ENCODE data around the gene TSSK1B.
A peak's percentile ranks its signal among the peaks of the same experiment; 100 is the strongest.

Gene TSSK1B

GRCh38 chr5:113397046-113397445, 37.7 kb downstream of the TSSK1B start:
- no peak overlapping the region for H3K4me3 Mint-ChIP-seq
- TF ChIP-seq, protein P1, sequence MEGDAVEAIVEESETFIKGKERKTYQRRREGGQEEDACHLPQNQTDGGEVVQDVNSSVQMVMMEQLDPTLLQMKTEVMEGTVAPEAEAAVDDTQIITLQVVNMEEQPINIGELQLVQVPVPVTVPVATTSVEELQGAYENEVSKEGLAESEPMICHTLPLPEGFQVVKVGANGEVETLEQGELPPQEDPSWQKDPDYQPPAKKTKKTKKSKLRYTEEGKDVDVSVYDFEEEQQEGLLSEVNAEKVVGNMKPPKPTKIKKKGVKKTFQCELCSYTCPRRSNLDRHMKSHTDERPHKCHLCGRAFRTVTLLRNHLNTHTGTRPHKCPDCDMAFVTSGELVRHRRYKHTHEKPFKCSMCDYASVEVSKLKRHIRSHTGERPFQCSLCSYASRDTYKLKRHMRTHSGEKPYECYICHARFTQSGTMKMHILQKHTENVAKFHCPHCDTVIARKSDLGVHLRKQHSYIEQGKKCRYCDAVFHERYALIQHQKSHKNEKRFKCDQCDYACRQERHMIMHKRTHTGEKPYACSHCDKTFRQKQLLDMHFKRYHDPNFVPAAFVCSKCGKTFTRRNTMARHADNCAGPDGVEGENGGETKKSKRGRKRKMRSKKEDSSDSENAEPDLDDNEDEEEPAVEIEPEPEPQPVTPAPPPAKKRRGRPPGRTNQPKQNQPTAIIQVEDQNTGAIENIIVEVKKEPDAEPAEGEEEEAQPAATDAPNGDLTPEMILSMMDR (IDR thresholded peaks at IDR 0.05; ENCODE audit: unreplicated experiment in 3 of 3): no peak
- H3K27ac Mint-ChIP-seq: peak overlapping the region in 2 of 3 experiments; percentile 59 to 70
- no peaks in the 10 kb centered on the region for H3K9me3 Mint-ChIP-seq
- no peaks in the 10 kb centered on the region for H3K36me3 Mint-ChIP-seq (ENCODE audit: low read depth)
- no peaks in the 10 kb centered on the region for H3K27me3 Mint-ChIP-seq (ENCODE audit: low read depth)
- H3K4me1 Mint-ChIP-seq: peaks cover 12% of the 10 kb centered on the region

DNA sequence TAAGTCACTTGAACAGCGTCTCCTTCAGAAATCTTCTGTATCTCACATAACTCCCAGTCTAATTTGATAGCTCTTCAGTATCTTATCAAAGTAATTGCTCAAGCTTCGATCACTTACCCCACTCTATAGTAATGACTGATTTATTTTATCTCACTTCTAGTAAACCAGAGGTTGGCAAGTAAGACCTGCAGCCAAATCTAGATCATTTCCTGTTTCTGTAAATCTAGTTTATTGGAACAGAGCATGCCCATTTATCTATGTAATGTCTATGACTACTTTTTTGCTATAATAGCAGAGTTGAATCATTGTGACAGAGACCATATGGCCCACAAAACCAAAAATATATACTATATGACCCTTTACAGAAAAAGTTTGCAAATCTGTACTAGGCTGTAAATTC, 40.1 kb downstream of the TSSK1B start:
- H3K4me1 Mint-ChIP-seq: peaks cover 12% of the 10 kb centered on the region
- peak overlapping the region; percentile 82 to 92 (median 84) for H3K27ac Mint-ChIP-seq
- H3K27me3 Mint-ChIP-seq (ENCODE audit: low read depth): no peaks in the 10 kb centered on the region
- H3K4me3 Mint-ChIP-seq: no peak overlapping the region
- no peaks in the 10 kb centered on the region for H3K9me3 Mint-ChIP-seq
- no peaks in the 10 kb centered on the region for H3K36me3 Mint-ChIP-seq (ENCODE audit: low read depth)
- TF ChIP-seq, protein P1 (IDR thresholded peaks at IDR 0.05; ENCODE audit: unreplicated experiment in 3 of 3): no peak

GRCh38 chr5:113390224-113390623, 44.6 kb downstream of the TSSK1B start:
- H3K4me1 Mint-ChIP-seq: peaks cover 16% of the 10 kb centered on the region
- no peaks in the 10 kb centered on the region for H3K9me3 Mint-ChIP-seq
- no peaks in the 10 kb centered on the region for H3K36me3 Mint-ChIP-seq (ENCODE audit: low read depth)
- no peak overlapping the region for H3K27ac Mint-ChIP-seq
- no peak overlapping the region for H3K4me3 Mint-ChIP-seq
- no peaks in the 10 kb centered on the region for H3K27me3 Mint-ChIP-seq (ENCODE audit: low read depth)
- TF ChIP-seq, protein P1 (IDR thresholded peaks at IDR 0.05; ENCODE audit: unreplicated experiment in 3 of 3): no peak

DNA sequence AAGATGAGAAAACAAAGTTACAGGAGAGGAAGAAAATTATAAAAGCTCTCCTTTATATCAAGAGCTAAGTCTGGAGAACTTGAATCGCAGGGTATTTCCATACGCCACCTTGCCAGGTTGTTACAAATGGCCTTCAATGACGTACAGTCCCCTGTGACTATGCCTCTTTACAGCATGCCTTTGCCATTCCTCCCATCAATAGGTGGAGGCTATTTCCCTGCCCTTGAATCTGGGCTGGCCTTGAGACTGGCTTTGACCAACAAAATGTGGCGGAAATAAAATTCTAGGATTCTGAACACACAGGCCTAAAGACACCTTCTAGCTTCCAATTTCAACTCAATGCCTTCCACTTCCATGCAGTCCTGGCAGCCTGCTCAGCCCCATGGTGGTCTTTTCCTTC, 45.7 kb downstream of the TSSK1B start:
- Mint-ChIP-seq H3K27me3 (ENCODE audit: low read depth) (no peaks in the 10 kb centered on the region), H3K27ac (peak overlapping the region in 1 of 3 experiments; percentile 72), H3K36me3 (ENCODE audit: low read depth) (no peaks in the 10 kb centered on the region), H3K4me3 (no peak overlapping the region), H3K9me3 (no peaks in the 10 kb centered on the region), H3K4me1 (peaks cover 9% of the 10 kb centered on the region)
- TF ChIP-seq, protein P1 (IDR thresholded peaks at IDR 0.05; ENCODE audit: unreplicated experiment in 3 of 3): no peak

- TF ChIP-seq, protein P1 (IDR thresholded peaks at IDR 0.05; ENCODE audit: unreplicated experiment in 3 of 3): no peak
- H3K9me3 Mint-ChIP-seq: no peaks in the 10 kb centered on the region
- H3K27ac Mint-ChIP-seq: no peak overlapping the region
- no peak overlapping the region for H3K4me3 Mint-ChIP-seq
- no peaks in the 10 kb centered on the region for H3K36me3 Mint-ChIP-seq (ENCODE audit: low read depth)
- H3K27me3 Mint-ChIP-seq (ENCODE audit: low read depth): no peaks in the 10 kb centered on the region
- peaks cover 11% of the 10 kb centered on the region for H3K4me1 Mint-ChIP-seq
Observed at GRCh38 chr5:113387844-113388243, 46.9 kb downstream of the TSSK1B start.

DNA sequence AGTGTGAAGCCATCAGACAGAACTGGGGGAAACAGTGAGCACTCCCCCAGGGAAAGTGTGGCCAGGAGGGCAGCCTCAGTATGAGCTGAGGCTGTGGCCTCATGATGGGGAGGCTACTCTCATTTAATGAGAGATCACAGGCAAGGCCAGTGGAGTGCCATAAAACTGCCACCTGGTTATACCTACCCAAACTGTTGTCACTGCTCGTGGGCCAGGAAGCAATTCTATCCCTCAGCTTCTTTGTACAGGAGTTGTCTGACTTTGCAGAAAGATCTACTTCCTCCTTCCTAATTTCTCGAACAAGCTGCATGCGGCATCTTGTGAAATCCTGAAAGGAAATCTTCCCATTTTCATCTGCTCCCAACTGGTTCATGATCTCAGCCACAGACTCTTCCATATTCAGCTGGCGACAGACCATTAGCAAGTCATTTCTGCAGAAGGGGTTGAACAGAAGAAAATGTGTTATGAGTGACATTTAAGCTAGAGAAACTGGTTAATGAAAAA, 50.0 kb downstream of the TSSK1B start:
- Mint-ChIP-seq H3K4me3 (no peak overlapping the region), H3K4me1 (peaks cover 24% of the 10 kb centered on the region), H3K27me3 (ENCODE audit: low read depth) (no peaks in the 10 kb centered on the region), H3K27ac (peak overlapping the region in 1 of 3 experiments; percentile 46), H3K36me3 (ENCODE audit: low read depth) (no peaks in the 10 kb centered on the region), H3K9me3 (no peaks in the 10 kb centered on the region)
- TF ChIP-seq, protein P1 (IDR thresholded peaks at IDR 0.05; ENCODE audit: unreplicated experiment in 3 of 3): no peak

Data from nephron (organoid).